T-helper 1 cell treated with Interleukin-12 subunit alpha and Interleukin-12 subunit beta and Interleukin-4 antibody, amounts not matched to agents 30 μg/mL and 1 μg/mL, for 36 hours (primary cell): ENCODE results near the gene OCA2.

ENCODE experiments used
- H3K27ac Mint-ChIP-seq: one replicate; pipeline ENCODE4 v1.8.0; 2021; ENCODE audit warnings: mild to moderate bottlenecking, mixed read lengths
- H3K27me3 Mint-ChIP-seq: one replicate; pipeline ENCODE4 v1.8.0; 2021; ENCODE audit warnings: low read depth, mixed read lengths
- H3K36me3 Mint-ChIP-seq: one replicate; pipeline ENCODE4 v1.8.0; 2021; ENCODE audit warnings: low read depth, mixed read lengths
- H3K4me1 Mint-ChIP-seq: one replicate; pipeline ENCODE4 v1.8.0; 2021; ENCODE audit warnings: low read depth, mixed read lengths
- H3K4me3 Mint-ChIP-seq: one replicate; pipeline ENCODE4 v1.8.0; 2021; ENCODE audit warnings: mild to moderate bottlenecking, moderate library complexity, mixed read lengths
- H3K9me3 Mint-ChIP-seq: one replicate; pipeline ENCODE4 v1.8.0; 2021; ENCODE audit warnings: mixed read lengths

OCA2 gene

GRCh38 chr15:27934782-27935181 is 164.3 kb downstream of the OCA2 start:
- Mint-ChIP-seq H3K36me3 (no peaks in the 10 kb centered on the region), H3K9me3 (peaks cover 18% of the 10 kb centered on the region), H3K4me1 (no peaks in the 10 kb centered on the region), H3K27ac (no peak overlapping the region), H3K27me3 (no peaks in the 10 kb centered on the region), H3K4me3 (no peak overlapping the region)

- Mint-ChIP-seq H3K36me3 (no peaks in the 10 kb centered on the region), H3K4me3 (no peak overlapping the region), H3K4me1 (no peaks in the 10 kb centered on the region), H3K27ac (no peak overlapping the region), H3K27me3 (no peaks in the 10 kb centered on the region), H3K9me3 (peaks cover 18% of the 10 kb centered on the region)
These were observed 165.6 kb downstream of the OCA2 start for GRCh38 chr15:27933562-27933961.

GRCh38 chr15:27932600-27932999 is 166.5 kb downstream of the OCA2 start:
- H3K9me3 Mint-ChIP-seq, result peaks cover 18% of the 10 kb centered on the region
- no peak overlapping the region for H3K27ac Mint-ChIP-seq
- no peaks in the 10 kb centered on the region for H3K4me1 Mint-ChIP-seq
- no peaks in the 10 kb centered on the region for H3K36me3 Mint-ChIP-seq
- no peak overlapping the region for H3K4me3 Mint-ChIP-seq
- H3K27me3 Mint-ChIP-seq, result no peaks in the 10 kb centered on the region

- Mint-ChIP-seq H3K4me3 (no peak overlapping the region), H3K9me3 (peaks cover 15% of the 10 kb centered on the region), H3K27me3 (no peaks in the 10 kb centered on the region), H3K36me3 (no peaks in the 10 kb centered on the region), H3K27ac (no peak overlapping the region), H3K4me1 (no peaks in the 10 kb centered on the region)
These were observed 170.7 kb downstream of the OCA2 start for GRCh38 chr15:27928386-27928785.

- Mint-ChIP-seq H3K27ac (no peak overlapping the region), H3K4me3 (no peak overlapping the region), H3K9me3 (peaks cover 17% of the 10 kb centered on the region), H3K4me1 (no peaks in the 10 kb centered on the region), H3K27me3 (no peaks in the 10 kb centered on the region), H3K36me3 (no peaks in the 10 kb centered on the region)
These were observed 186.8 kb downstream of the OCA2 start for GRCh38 chr15:27912283-27912682.

GRCh38 chr15:27906802-27907201 is 192.3 kb downstream of the OCA2 start:
- no peak overlapping the region for H3K27ac Mint-ChIP-seq
- H3K4me3 Mint-ChIP-seq, result no peak overlapping the region
- H3K36me3 Mint-ChIP-seq, result no peaks in the 10 kb centered on the region
- H3K9me3 Mint-ChIP-seq, result peaks cover 16% of the 10 kb centered on the region
- no peaks in the 10 kb centered on the region for H3K4me1 Mint-ChIP-seq
- H3K27me3 Mint-ChIP-seq, result no peaks in the 10 kb centered on the region

- no peaks in the 10 kb centered on the region for H3K4me1 Mint-ChIP-seq
These were observed 195.7 kb downstream of the OCA2 start for GRCh38 chr15:27903405-27903804.

GRCh38 chr15:27902680-27903385 is 196.3 kb downstream of the OCA2 start:
- peaks cover 19% of the 10 kb centered on the region for H3K9me3 Mint-ChIP-seq
- H3K27ac Mint-ChIP-seq, result no peak overlapping the region
- no peaks in the 10 kb centered on the region for H3K27me3 Mint-ChIP-seq

More at GRCh38 chr15:27903405-27903804, 195.7 kb downstream of the OCA2 start:
- no peaks in the 10 kb centered on the region for H3K27me3 Mint-ChIP-seq
- no peaks in the 10 kb centered on the region for H3K36me3 Mint-ChIP-seq
- H3K27ac Mint-ChIP-seq, result no peak overlapping the region
- no peak overlapping the region for H3K4me3 Mint-ChIP-seq
- H3K9me3 Mint-ChIP-seq, result peaks cover 17% of the 10 kb centered on the region

GRCh38 chr15:27899583-27900285 is 199.4 kb downstream of the OCA2 start:
- Mint-ChIP-seq H3K27ac (no peak overlapping the region), H3K36me3 (no peaks in the 10 kb centered on the region), H3K9me3 (peaks cover 24% of the 10 kb centered on the region), H3K4me1 (no peaks in the 10 kb centered on the region), H3K27me3 (no peaks in the 10 kb centered on the region), H3K4me3 (no peak overlapping the region)

More at GRCh38 chr15:27902680-27903385, 196.3 kb downstream of the OCA2 start:
- Mint-ChIP-seq H3K4me3 (no peak overlapping the region), H3K36me3 (no peaks in the 10 kb centered on the region), H3K4me1 (no peaks in the 10 kb centered on the region)

- Mint-ChIP-seq H3K4me1 (no peaks in the 10 kb centered on the region), H3K27me3 (no peaks in the 10 kb centered on the region), H3K4me3 (no peak overlapping the region), H3K36me3 (no peaks in the 10 kb centered on the region), H3K9me3 (peaks cover 29% of the 10 kb centered on the region), H3K27ac (no peak overlapping the region)
These were observed 201.6 kb downstream of the OCA2 start for GRCh38 chr15:27897481-27897880.

GRCh38 chr15:27894645-27895044 is 204.5 kb downstream of the OCA2 start:
- Mint-ChIP-seq H3K4me1 (no peaks in the 10 kb centered on the region), H3K4me3 (no peak overlapping the region), H3K36me3 (no peaks in the 10 kb centered on the region), H3K9me3 (peaks cover 42% of the 10 kb centered on the region), H3K27ac (no peak overlapping the region), H3K27me3 (no peaks in the 10 kb centered on the region)

- Mint-ChIP-seq H3K27me3 (no peaks in the 10 kb centered on the region), H3K36me3 (no peaks in the 10 kb centered on the region), H3K27ac (no peak overlapping the region), H3K9me3 (peaks cover 47% of the 10 kb centered on the region), H3K4me1 (no peaks in the 10 kb centered on the region), H3K4me3 (no peak overlapping the region)
These were observed 209.9 kb downstream of the OCA2 start for GRCh38 chr15:27889258-27889657.

GRCh38 chr15:27885201-27885600 is 213.9 kb downstream of the OCA2 start:
- Mint-ChIP-seq H3K4me1 (no peaks in the 10 kb centered on the region), H3K36me3 (no peaks in the 10 kb centered on the region), H3K4me3 (no peak overlapping the region), H3K27ac (no peak overlapping the region), H3K27me3 (no peaks in the 10 kb centered on the region), H3K9me3 (peaks cover 37% of the 10 kb centered on the region)

GRCh38 chr15:27884726-27885125 is 214.4 kb downstream of the OCA2 start:
- Mint-ChIP-seq H3K27ac (no peak overlapping the region), H3K4me1 (no peaks in the 10 kb centered on the region)

GRCh38 chr15:27878841-27879240 is 220.3 kb downstream of the OCA2 start:
- Mint-ChIP-seq H3K27me3 (no peaks in the 10 kb centered on the region), H3K4me1 (no peaks in the 10 kb centered on the region), H3K9me3 (peaks cover 8% of the 10 kb centered on the region), H3K36me3 (no peaks in the 10 kb centered on the region), H3K4me3 (no peak overlapping the region), H3K27ac (no peak overlapping the region)

More at GRCh38 chr15:27884726-27885125, 214.4 kb downstream of the OCA2 start:
- peaks cover 34% of the 10 kb centered on the region for H3K9me3 Mint-ChIP-seq
- H3K36me3 Mint-ChIP-seq, result no peaks in the 10 kb centered on the region
- no peaks in the 10 kb centered on the region for H3K27me3 Mint-ChIP-seq
- H3K4me3 Mint-ChIP-seq, result no peak overlapping the region
